Endothelial cell (in vitro differentiated cells): ENCODE measurements around the gene ANKS1A. TPM values are rescaled to one million over a fixed set of nuclear protein-coding genes. Genes with fewer than 3 reads are reported as not detected.

Experiments
- DNase-seq: peaks from one replicate; pipeline ENCODE4 v3.0.0; 2021; ENCODE audit warnings: low spot score
- H3K27ac Mint-ChIP-seq: one replicate; pipeline ENCODE4 v1.8.0; 2021; ENCODE audit warnings: mixed read lengths, inconsistent platforms; ENCODE audit not compliant: unreplicated experiment
- H3K27me3 Mint-ChIP-seq: one replicate; pipeline ENCODE4 v1.8.0; 2021; ENCODE audit warnings: mild to moderate bottlenecking, moderate library complexity, mixed read lengths, inconsistent platforms; ENCODE audit not compliant: unreplicated experiment
- H3K36me3 Mint-ChIP-seq: one replicate; pipeline ENCODE4 v1.8.0; 2021; ENCODE audit warnings: mild to moderate bottlenecking, low read depth, mixed read lengths, inconsistent platforms; ENCODE audit not compliant: unreplicated experiment
- H3K4me1 Mint-ChIP-seq: one replicate; pipeline ENCODE4 v1.8.0; 2021; ENCODE audit warnings: mild to moderate bottlenecking, mixed read lengths, inconsistent platforms; ENCODE audit not compliant: unreplicated experiment
- H3K4me3 Mint-ChIP-seq: one replicate; pipeline ENCODE4 v1.8.0; 2021; ENCODE audit warnings: mild to moderate bottlenecking, mixed read lengths, inconsistent platforms; ENCODE audit not compliant: unreplicated experiment
- H3K9me3 Mint-ChIP-seq: one replicate; pipeline ENCODE4 v1.8.0; 2021; ENCODE audit warnings: mixed read lengths, inconsistent platforms; ENCODE audit not compliant: unreplicated experiment
- CTCF ChIP-seq: fragments of 200-600 bp; sonication (generic); IDR thresholded peaks from one replicate; pipeline ENCODE4 v1.5.0; 2021; ENCODE audit warnings: antibody characterized with exemption; ENCODE audit not compliant: unreplicated experiment
- total RNA-seq: library from RNA; stranded (reverse); fragmentation: NEBNext Ultra II Directional; extraction: Animal tissue kit (Norgen Biotek cat#: 25700); gene quantifications from one replicate; pipeline ENCODE4 v1.2.1, GENCODE V29; 2021; ENCODE audit not compliant: unreplicated experiment

Gene ANKS1A
- total RNA-seq, 1 donor from 2014 or later: 20.1 TPM

- H3K36me3 Mint-ChIP-seq: peaks cover 8% of the 10 kb centered on the region
- H3K27me3 Mint-ChIP-seq: no peaks in the 10 kb centered on the region
- DNase-seq: no peak
- TF ChIP-seq CTCF: no peak
- no peak overlapping the region for H3K27ac Mint-ChIP-seq
- peaks cover 12% of the 10 kb centered on the region for H3K4me1 Mint-ChIP-seq
- H3K9me3 Mint-ChIP-seq: no peaks in the 10 kb centered on the region
- no peak overlapping the region for H3K4me3 Mint-ChIP-seq
Measured at GRCh38 chr6:34947561-34947960, 58.5 kb downstream of the ANKS1A start.

GRCh38 chr6:34949636-34950035, 60.6 kb downstream of the ANKS1A start:
- H3K4me1 Mint-ChIP-seq: peaks cover 18% of the 10 kb centered on the region
- H3K9me3 Mint-ChIP-seq: no peaks in the 10 kb centered on the region
- no peaks in the 10 kb centered on the region for H3K27me3 Mint-ChIP-seq
- no peaks in the 10 kb centered on the region for H3K36me3 Mint-ChIP-seq
- no peak for TF ChIP-seq CTCF
- no peak overlapping the region for H3K4me3 Mint-ChIP-seq
- no peak for DNase-seq
- no peak overlapping the region for H3K27ac Mint-ChIP-seq

GRCh38 chr6:34950849-34951248, 61.8 kb downstream of the ANKS1A start:
- no peaks in the 10 kb centered on the region for H3K27me3 Mint-ChIP-seq
- no peak for TF ChIP-seq CTCF
- no peak for DNase-seq
- peaks cover 25% of the 10 kb centered on the region for H3K4me1 Mint-ChIP-seq
- H3K27ac Mint-ChIP-seq: no peak overlapping the region
- H3K36me3 Mint-ChIP-seq: no peaks in the 10 kb centered on the region
- H3K4me3 Mint-ChIP-seq: no peak overlapping the region
- H3K9me3 Mint-ChIP-seq: no peaks in the 10 kb centered on the region

GRCh38 chr6:34951731-34952130, 62.7 kb downstream of the ANKS1A start:
- Mint-ChIP-seq H3K4me3 (no peak overlapping the region), H3K36me3 (no peaks in the 10 kb centered on the region), H3K4me1 (peaks cover 27% of the 10 kb centered on the region), H3K27ac (peak overlapping the region; percentile 79), H3K27me3 (peaks cover 2% of the 10 kb centered on the region), H3K9me3 (no peaks in the 10 kb centered on the region)
- no peak for DNase-seq
- no peak for TF ChIP-seq CTCF

- H3K27ac Mint-ChIP-seq: peak overlapping the region; percentile 65
- H3K4me1 Mint-ChIP-seq: peaks cover 32% of the 10 kb centered on the region
- no peak overlapping the region for H3K4me3 Mint-ChIP-seq
- no peaks in the 10 kb centered on the region for H3K36me3 Mint-ChIP-seq
- peaks cover 2% of the 10 kb centered on the region for H3K27me3 Mint-ChIP-seq
- DNase-seq: no peak
- H3K9me3 Mint-ChIP-seq: no peaks in the 10 kb centered on the region
- TF ChIP-seq CTCF: no peak
Measured at GRCh38 chr6:34953061-34954025, 64.3 kb downstream of the ANKS1A start.
